ENCODE measurements around the gene TMEM176B.
"Not testable (repeated sequence)": the region's sequence is repeated elsewhere in the genome, so short reads cannot be mapped to it uniquely, and the experiment has no call there.

Gene TMEM176B

GRCh38 chr7:150781103-150781502 is 19.1 kb downstream of the TMEM176B start:
- no peak overlapping the region for H3K27ac ChIP-seq
- no peak for TF ChIP-seq ZFX (IDR thresholded peaks at IDR 0.05)
- TF ChIP-seq, protein P1, sequence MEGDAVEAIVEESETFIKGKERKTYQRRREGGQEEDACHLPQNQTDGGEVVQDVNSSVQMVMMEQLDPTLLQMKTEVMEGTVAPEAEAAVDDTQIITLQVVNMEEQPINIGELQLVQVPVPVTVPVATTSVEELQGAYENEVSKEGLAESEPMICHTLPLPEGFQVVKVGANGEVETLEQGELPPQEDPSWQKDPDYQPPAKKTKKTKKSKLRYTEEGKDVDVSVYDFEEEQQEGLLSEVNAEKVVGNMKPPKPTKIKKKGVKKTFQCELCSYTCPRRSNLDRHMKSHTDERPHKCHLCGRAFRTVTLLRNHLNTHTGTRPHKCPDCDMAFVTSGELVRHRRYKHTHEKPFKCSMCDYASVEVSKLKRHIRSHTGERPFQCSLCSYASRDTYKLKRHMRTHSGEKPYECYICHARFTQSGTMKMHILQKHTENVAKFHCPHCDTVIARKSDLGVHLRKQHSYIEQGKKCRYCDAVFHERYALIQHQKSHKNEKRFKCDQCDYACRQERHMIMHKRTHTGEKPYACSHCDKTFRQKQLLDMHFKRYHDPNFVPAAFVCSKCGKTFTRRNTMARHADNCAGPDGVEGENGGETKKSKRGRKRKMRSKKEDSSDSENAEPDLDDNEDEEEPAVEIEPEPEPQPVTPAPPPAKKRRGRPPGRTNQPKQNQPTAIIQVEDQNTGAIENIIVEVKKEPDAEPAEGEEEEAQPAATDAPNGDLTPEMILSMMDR (conservative IDR thresholded peaks at IDR 0.05), result no peak

DNA sequence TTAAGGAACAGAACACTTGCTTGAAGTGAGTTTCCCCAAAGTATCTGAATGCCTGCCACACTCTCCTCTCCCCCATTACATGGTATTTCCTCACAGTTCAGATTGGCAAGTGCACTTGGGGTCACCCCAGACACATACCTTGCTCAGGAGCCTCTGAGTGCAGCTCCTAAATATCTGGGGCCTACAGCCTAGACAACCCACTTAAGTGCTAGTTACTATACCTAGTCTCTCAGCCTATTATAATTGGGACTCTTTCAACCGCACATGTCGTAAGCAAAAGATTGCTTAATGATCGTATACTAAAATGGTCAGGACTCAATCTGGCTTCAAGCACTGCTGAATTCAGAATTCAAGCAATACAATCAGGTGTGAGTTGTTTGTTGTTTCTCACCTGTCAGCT is 19.9 kb downstream of the TMEM176B start:
- no peak overlapping the region for H3K27ac ChIP-seq
- TF ChIP-seq, protein P1 (conservative IDR thresholded peaks at IDR 0.05), result no peak
- TF ChIP-seq ZFX (IDR thresholded peaks at IDR 0.05), result no peak

DNA sequence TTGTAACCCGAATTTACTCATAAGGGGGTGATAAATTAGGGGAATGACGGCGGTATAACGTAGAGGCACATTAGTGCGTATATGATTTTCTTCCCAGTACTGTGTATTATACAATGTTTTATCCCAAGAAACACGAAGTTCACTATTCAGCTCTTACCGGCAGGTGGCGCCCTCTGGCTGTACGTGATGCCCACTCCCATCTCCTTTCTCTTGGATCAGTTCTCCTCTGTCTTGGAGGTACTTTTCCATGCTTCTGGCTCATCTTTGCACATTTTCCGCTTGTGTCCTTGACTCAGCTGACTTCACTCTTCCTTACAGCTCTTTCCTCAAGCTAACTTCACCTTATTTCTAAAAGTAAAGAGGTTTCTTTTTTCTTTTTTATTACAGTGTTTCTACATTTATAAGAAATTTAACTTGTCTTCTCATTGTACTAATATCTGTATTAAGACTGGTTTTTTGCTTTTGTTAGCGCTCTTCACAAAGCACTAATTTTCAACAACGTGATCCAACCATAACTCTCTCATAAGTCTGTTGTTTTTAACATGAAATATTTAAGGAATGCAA is 21.3 kb downstream of the TMEM176B start:
- H3K27ac ChIP-seq, result no peak overlapping the region
- no peak for TF ChIP-seq ZFX (IDR thresholded peaks at IDR 0.05)
- TF ChIP-seq, protein P1 (conservative IDR thresholded peaks at IDR 0.05), result peak; percentile 98

DNA sequence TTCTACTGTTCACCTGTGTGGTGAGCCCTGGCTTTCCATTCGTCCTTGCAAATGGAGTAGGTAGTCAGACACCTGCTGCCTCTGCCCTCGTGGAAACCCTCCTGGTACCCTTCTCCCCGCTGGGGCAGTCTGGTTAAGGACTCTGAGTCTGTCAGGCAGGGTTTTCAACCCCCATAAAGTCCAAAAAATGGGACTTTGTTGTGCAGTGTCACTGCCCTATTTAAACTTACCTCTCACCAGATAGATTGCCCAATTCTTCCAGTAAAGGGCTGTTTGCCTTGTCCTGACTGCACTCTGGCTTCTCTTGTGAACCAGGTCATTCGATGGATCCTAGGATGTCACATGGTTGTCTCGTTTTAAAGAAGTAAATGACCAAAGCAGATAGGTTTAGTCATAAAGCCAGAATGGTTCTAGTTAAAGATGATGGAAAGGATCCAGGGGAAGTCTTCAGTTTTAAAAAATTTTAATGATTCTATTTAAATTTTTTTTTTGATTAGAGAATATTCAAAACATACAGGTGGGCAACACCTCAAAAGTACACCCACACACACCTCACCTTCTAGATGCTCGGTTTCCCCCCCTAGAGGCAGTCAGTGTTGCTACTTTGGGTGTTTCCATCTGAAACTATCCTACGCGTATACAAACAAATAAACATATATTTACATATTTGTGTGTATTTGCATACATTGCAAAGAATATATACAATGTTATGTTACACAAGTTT is 22.0 kb downstream of the TMEM176B start:
- TF ChIP-seq, protein P1 (conservative IDR thresholded peaks at IDR 0.05), result no peak
- no peak for TF ChIP-seq ZFX (IDR thresholded peaks at IDR 0.05)
- H3K27ac ChIP-seq, result no peak overlapping the region

DNA sequence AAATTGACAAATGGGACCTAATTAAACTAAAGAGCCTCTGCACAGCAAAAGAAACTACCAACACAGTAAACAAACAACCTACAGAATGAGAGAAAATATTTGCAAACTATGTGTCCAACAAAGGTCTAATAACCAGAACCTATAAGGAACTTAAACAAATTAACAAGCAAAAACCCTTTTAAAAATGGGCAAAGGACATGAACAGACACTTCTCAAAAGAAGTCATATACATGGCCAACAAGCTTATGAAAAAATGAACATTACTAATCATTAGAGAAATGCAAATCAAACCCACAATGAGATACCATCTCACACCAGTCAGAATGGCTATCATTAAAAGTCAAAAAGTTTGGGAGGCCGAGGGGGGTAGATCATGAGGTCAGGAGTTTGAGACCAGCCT is 26.0 kb downstream of the TMEM176B start:
- not testable (repeated sequence) for H3K27ac ChIP-seq

- no peak overlapping the region for H3K27ac ChIP-seq
- TF ChIP-seq, protein P1 (conservative IDR thresholded peaks at IDR 0.05), result no peak
- TF ChIP-seq ZFX (IDR thresholded peaks at IDR 0.05), result no peak
These were observed 30.4 kb downstream of the TMEM176B start for GRCh38 chr7:150769768-150770167.

GRCh38 chr7:150766334-150766709 is 33.8 kb downstream of the TMEM176B start:
- TF ChIP-seq, protein P1 (conservative IDR thresholded peaks at IDR 0.05), result no peak
- TF ChIP-seq ZFX (IDR thresholded peaks at IDR 0.05), result no peak
- H3K27ac ChIP-seq, result peak overlapping the region; percentile 48

- no peak for TF ChIP-seq ZFX (IDR thresholded peaks at IDR 0.05)
- TF ChIP-seq, protein P1 (conservative IDR thresholded peaks at IDR 0.05), result no peak
- H3K27ac ChIP-seq, result no peak overlapping the region
These were observed 40.7 kb downstream of the TMEM176B start for GRCh38 chr7:150759479-150759878.

All from C4-2B (cell line).